HEK293 (cell line): ENCODE measurements around the gene MAML3.
A peak's percentile ranks its signal among the peaks of the same experiment; 100 is the strongest.

Source experiments
- CTCF ChIA-PET: fragments of 350-600 bp; formaldehyde crosslinking; extraction: SDS; loops from one replicate; lab custom pipeline; 2021; ENCODE audit warnings: antibody characterized with exemption; lab: Yijun Ruan, JAX
- POLR2A ChIA-PET: fragments of 300-600 bp; formaldehyde crosslinking; extraction: SDS; loops from one replicate; lab custom pipeline; 2020; ENCODE audit warnings: antibody characterized with exemption, inconsistent platforms; lab: Yijun Ruan, JAX
- H3K27ac ChIP-seq: fragments of 200-500 bp; sonication (Bioruptor generic); 2 replicates; pipeline ENCODE4 v1.5.1; 2014; ENCODE audit warnings: low read depth, low read length, control low read depth, inconsistent platforms; ENCODE audit errors: extremely low read depth
- H3K36me3 ChIP-seq, 2 experiments: fragments of 200-500 bp in 1 of 2; sonication (Bioruptor generic) in 1 of 2; 1 replicate in 1 of 2; 2 replicates in 1 of 2; pipeline ENCODE4 v1.5.1; 2014 to 2017; ENCODE audit warnings: inconsistent platforms in 2 of 2, low read length in 2 of 2; ENCODE audit not compliant: control insufficient read depth in 2 of 2, insufficient read depth in 1 of 2
- H3K4me1 ChIP-seq: fragments of 200-500 bp; sonication (Bioruptor generic); 2 replicates; pipeline ENCODE4 v1.5.1; 2014; ENCODE audit warnings: mild to moderate bottlenecking, low read length, inconsistent platforms; ENCODE audit not compliant: control insufficient read depth, insufficient read depth
- H3K4me3 ChIP-seq: 2 replicates; pipeline ENCODE4 v1.5.1; 2011; ENCODE audit warnings: low read depth, mild to moderate bottlenecking, control low read depth, low read length, moderate library complexity
- H3K9me3 ChIP-seq: fragments of 200-500 bp; sonication (Bioruptor generic); 2 replicates; pipeline ENCODE4 v1.5.1; 2014; ENCODE audit warnings: low read depth, low read length, inconsistent platforms; ENCODE audit not compliant: control insufficient read depth, insufficient read depth
- IKZF3 ChIP-seq: fragments of 450-650 bp; IDR thresholded peaks from 2 replicates; pipeline ENCODE4 v1.5.0; 2018; ENCODE audit warnings: missing biosample characterization, mild to moderate bottlenecking, missing genetic modification characterization, moderate library complexity
- KLF9 ChIP-seq: fragments of 450-650 bp; formaldehyde crosslinking; IDR thresholded peaks from 2 replicates; pipeline ENCODE4 v1.5.1; 2016; ENCODE audit warnings: missing biosample characterization, missing genetic modification characterization, low read depth
- MEIS1 ChIP-seq: sonication (generic); formaldehyde crosslinking; IDR thresholded peaks from 2 replicates; pipeline ENCODE4 v1.8.1; 2022; ENCODE audit warnings: missing genetic modification reagents, mild to moderate bottlenecking, borderline replicate concordance
- OVOL3 ChIP-seq: fragments of 450-650 bp; formaldehyde crosslinking; IDR thresholded peaks from 2 replicates; pipeline ENCODE4 v1.5.1; 2016; ENCODE audit warnings: missing biosample characterization, missing genetic modification characterization
- REPIN1 ChIP-seq: fragments of 450-650 bp; formaldehyde crosslinking; IDR thresholded peaks from 2 replicates; pipeline ENCODE4 v1.5.1; 2017; ENCODE audit warnings: missing biosample characterization, missing genetic modification characterization, low read depth
- SCRT2 ChIP-seq: fragments of 450-650 bp; formaldehyde crosslinking; IDR thresholded peaks from 2 replicates; pipeline ENCODE4 v1.5.1; 2016; ENCODE audit warnings: missing biosample characterization, missing genetic modification characterization
- ZNF114 ChIP-seq: fragments of 450-650 bp; formaldehyde crosslinking; IDR thresholded peaks from 2 replicates; pipeline ENCODE4 v1.5.0; 2017; ENCODE audit warnings: missing biosample characterization, missing genetic modification characterization
- ZNF302 ChIP-seq: fragments of 450-650 bp; formaldehyde crosslinking; IDR thresholded peaks from 2 replicates; pipeline ENCODE4 v1.5.1; 2016; ENCODE audit warnings: missing biosample characterization, missing genetic modification characterization, low read depth
- ZNF335 ChIP-seq: fragments of 450-650 bp; formaldehyde crosslinking; conservative IDR thresholded peaks from 2 replicates; pipeline ENCODE4 v1.5.1; 2016; ENCODE audit warnings: missing biosample characterization, missing genetic modification characterization
- ZNF354C ChIP-seq: fragments of 450-650 bp; formaldehyde crosslinking; IDR thresholded peaks from 2 replicates; pipeline ENCODE4 v1.5.1; 2016; ENCODE audit warnings: missing biosample characterization, missing genetic modification characterization, low read depth, borderline replicate concordance
- ZNF473 ChIP-seq: fragments of 450-650 bp; formaldehyde crosslinking; IDR thresholded peaks from 2 replicates; pipeline ENCODE4 v1.5.1; 2017; ENCODE audit warnings: missing biosample characterization, missing genetic modification characterization
- ZNF610 ChIP-seq: fragments of 450-650 bp; formaldehyde crosslinking; IDR thresholded peaks from 2 replicates; pipeline ENCODE4 v1.5.1; 2016; ENCODE audit warnings: missing biosample characterization, missing genetic modification characterization, borderline replicate concordance
- ZNF777 ChIP-seq: fragments of 450-650 bp; formaldehyde crosslinking; IDR thresholded peaks from 2 replicates; pipeline ENCODE4 v1.5.1; 2017; ENCODE audit warnings: missing biosample characterization, missing genetic modification characterization, borderline replicate concordance
- ZNF785 ChIP-seq: fragments of 450-650 bp; formaldehyde crosslinking; IDR thresholded peaks from 2 replicates; pipeline ENCODE4 v1.5.1; 2016; ENCODE audit warnings: missing biosample characterization, missing genetic modification characterization
- ZSCAN30 ChIP-seq: fragments of 450-650 bp; IDR thresholded peaks from 2 replicates; pipeline ENCODE4 v1.5.1; 2018; ENCODE audit warnings: missing biosample characterization, mild to moderate bottlenecking, missing genetic modification characterization, moderate library complexity
- TF ChIP-seq, protein P1 (sequence below): fragments of 450-650 bp; formaldehyde crosslinking; IDR thresholded peaks from 2 replicates; pipeline ENCODE4 v1.5.1; 2016; ENCODE audit warnings: missing biosample characterization, missing genetic modification characterization, borderline replicate concordance
- TF ChIP-seq, protein P2 (sequence below): fragments of 450-650 bp; formaldehyde crosslinking; IDR thresholded peaks from 2 replicates; pipeline ENCODE4 v1.5.1; 2016; ENCODE audit warnings: missing biosample characterization, missing genetic modification characterization
- TF ChIP-seq, protein P3 (sequence below): fragments of 450-650 bp; formaldehyde crosslinking; IDR thresholded peaks from 2 replicates; pipeline ENCODE4 v1.5.1; 2016; ENCODE audit warnings: missing biosample characterization, missing genetic modification characterization, low read depth
- TF ChIP-seq, protein P4 (sequence below): fragments of 450-650 bp; formaldehyde crosslinking; IDR thresholded peaks from 2 replicates; pipeline ENCODE4 v1.5.1; 2016; ENCODE audit warnings: missing biosample characterization, missing genetic modification characterization
- TF ChIP-seq, protein P5 (sequence below): fragments of 450-650 bp; formaldehyde crosslinking; IDR thresholded peaks from 2 replicates; pipeline ENCODE4 v1.5.1; 2016; ENCODE audit warnings: missing biosample characterization, missing genetic modification characterization
- TF ChIP-seq, protein P6 (sequence below): fragments of 450-650 bp; formaldehyde crosslinking; IDR thresholded peaks from 2 replicates; pipeline ENCODE4 v1.5.1; 2016; ENCODE audit warnings: missing biosample characterization, missing genetic modification characterization

Gene MAML3

DNA sequence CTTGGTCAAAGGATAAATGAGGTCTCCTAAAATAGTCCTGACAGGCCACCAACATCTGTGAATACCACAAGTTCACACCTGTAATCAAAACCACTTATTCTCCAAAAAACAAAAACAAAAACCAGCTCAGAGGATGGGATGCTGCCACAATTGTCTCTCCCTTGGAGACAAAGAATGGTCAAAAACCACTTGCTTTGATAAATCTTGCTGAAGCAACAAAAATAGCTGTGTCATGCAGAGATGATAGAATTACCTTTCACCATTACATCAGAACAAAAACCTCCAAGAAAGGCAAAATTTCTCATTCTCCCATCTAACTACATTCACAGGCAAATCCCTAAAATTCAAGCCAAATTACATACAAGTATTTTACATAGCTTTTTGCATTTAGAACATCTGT is 180.4 kb downstream of the MAML3 start:
- CTCF ChIA-PET, result no interaction called here
- H3K27ac ChIP-seq, result no peak overlapping the region

DNA sequence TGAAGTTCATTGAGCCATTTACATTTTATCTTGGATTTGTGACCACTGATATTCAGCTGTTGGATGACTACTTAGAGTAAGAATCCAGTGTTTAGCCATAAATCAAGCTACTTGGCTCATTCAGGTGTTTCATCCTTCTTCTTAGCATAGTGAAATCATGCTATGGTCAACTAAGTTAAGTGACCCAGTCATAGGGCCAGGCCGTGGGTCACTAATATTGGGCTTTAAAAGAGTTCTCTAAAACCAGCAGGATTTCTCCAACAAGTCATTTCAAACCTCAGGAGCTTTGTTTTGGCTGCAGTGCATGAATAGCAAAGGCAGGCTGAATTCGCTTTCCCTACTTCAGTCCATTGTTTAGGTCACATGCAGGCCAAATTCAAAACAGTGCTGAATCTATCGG is 181.0 kb downstream of the MAML3 start:
- ChIA-PET CTCF (no interaction called here), POLR2A (no interaction called here)
- no peaks in the 10 kb centered on the region for H3K9me3 ChIP-seq
- H3K4me1 ChIP-seq, result peaks cover 3% of the 10 kb centered on the region; the same call in 1 of the 2 replicates
- no peak overlapping the region for H3K4me3 ChIP-seq
- H3K36me3 ChIP-seq, result no peaks in the 10 kb centered on the region
- TF ChIP-seq, protein P1, sequence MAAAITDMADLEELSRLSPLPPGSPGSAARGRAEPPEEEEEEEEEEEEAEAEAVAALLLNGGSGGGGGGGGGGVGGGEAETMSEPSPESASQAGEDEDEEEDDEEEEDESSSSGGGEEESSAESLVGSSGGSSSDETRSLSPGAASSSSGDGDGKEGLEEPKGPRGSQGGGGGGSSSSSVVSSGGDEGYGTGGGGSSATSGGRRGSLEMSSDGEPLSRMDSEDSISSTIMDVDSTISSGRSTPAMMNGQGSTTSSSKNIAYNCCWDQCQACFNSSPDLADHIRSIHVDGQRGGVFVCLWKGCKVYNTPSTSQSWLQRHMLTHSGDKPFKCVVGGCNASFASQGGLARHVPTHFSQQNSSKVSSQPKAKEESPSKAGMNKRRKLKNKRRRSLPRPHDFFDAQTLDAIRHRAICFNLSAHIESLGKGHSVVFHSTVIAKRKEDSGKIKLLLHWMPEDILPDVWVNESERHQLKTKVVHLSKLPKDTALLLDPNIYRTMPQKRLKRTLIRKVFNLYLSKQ (tag by site-specific recombination), result no peak
- no peak for TF ChIP-seq KLF9
- TF ChIP-seq OVOL3, result no peak
- TF ChIP-seq, protein P2, sequence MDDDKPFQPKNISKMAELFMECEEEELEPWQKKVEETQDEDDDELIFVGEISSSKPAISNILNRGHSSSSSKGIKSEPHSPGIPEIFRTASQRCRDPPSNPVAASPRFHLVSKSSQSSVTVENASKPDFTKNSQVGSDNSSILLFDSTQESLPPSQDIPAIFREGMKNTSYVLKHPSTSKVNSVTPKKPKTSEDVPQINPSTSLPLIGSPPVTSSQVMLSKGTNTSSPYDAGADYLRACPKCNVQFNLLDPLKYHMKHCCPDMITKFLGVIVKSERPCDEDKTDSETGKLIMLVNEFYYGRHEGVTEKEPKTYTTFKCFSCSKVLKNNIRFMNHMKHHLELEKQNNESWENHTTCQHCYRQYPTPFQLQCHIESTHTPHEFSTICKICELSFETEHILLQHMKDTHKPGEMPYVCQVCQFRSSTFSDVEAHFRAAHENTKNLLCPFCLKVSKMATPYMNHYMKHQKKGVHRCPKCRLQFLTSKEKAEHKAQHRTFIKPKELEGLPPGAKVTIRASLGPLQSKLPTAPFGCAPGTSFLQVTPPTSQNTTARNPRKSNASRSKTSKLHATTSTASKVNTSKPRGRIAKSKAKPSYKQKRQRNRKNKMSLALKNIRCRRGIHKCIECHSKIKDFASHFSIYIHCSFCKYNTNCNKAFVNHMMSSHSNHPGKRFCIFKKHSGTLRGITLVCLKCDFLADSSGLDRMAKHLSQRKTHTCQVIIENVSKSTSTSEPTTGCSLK (tag by site-specific recombination), result no peak
- TF ChIP-seq MEIS1, result no peak
- TF ChIP-seq, protein P3, sequence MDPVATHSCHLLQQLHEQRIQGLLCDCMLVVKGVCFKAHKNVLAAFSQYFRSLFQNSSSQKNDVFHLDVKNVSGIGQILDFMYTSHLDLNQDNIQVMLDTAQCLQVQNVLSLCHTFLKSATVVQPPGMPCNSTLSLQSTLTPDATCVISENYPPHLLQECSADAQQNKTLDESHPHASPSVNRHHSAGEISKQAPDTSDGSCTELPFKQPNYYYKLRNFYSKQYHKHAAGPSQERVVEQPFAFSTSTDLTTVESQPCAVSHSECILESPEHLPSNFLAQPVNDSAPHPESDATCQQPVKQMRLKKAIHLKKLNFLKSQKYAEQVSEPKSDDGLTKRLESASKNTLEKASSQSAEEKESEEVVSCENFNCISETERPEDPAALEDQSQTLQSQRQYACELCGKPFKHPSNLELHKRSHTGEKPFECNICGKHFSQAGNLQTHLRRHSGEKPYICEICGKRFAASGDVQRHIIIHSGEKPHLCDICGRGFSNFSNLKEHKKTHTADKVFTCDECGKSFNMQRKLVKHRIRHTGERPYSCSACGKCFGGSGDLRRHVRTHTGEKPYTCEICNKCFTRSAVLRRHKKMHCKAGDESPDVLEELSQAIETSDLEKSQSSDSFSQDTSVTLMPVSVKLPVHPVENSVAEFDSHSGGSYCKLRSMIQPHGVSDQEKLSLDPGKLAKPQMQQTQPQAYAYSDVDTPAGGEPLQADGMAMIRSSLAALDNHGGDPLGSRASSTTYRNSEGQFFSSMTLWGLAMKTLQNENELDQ (tag by site-specific recombination), result no peak
- no peak for TF ChIP-seq IKZF3 (tag by site-specific recombination)
- TF ChIP-seq ZNF302 (tag by site-specific recombination), result no peak
- no peak for TF ChIP-seq ZNF354C (tag by site-specific recombination)
- TF ChIP-seq, protein P4, sequence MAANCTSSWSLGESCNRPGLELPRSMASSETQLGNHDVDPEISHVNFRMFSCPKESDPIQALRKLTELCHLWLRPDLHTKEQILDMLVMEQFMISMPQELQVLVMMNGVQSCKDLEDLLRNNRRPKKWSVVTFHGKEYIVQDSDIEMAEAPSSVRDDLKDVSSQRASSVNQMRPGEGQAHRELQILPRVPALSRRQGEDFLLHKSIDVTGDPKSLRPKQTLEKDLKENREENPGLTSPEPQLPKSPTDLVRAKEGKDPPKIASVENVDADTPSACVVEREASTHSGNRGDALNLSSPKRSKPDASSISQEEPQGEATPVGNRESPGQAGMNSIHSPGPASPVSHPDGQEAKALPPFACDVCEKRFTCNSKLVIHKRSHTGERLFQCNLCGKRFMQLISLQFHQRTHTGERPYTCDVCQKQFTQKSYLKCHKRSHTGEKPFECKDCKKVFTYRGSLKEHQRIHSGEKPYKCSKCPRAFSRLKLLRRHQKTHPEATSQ (tag by site-specific recombination), result no peak
- no peak for TF ChIP-seq ZNF610 (tag by site-specific recombination)
- TF ChIP-seq ZNF777 (tag by site-specific recombination), result no peak
- TF ChIP-seq ZNF114 (tag by site-specific recombination), result no peak
- TF ChIP-seq ZNF473 (tag by site-specific recombination), result no peak
- no peak overlapping the region for H3K27ac ChIP-seq

More for the DNA sequence above, 180.4 kb downstream of the MAML3 start:
- TF ChIP-seq SCRT2 (tag by site-specific recombination) (no peak), REPIN1 (tag by site-specific recombination) (no peak), MEIS1 (no peak), ZSCAN30 (tag by site-specific recombination) (no peak), ZNF785 (tag by site-specific recombination) (no peak), ZNF335 (0 out of 2 replicates have a peak, but pooled peaks have one; percentile 33)
- TF ChIP-seq, protein P5, sequence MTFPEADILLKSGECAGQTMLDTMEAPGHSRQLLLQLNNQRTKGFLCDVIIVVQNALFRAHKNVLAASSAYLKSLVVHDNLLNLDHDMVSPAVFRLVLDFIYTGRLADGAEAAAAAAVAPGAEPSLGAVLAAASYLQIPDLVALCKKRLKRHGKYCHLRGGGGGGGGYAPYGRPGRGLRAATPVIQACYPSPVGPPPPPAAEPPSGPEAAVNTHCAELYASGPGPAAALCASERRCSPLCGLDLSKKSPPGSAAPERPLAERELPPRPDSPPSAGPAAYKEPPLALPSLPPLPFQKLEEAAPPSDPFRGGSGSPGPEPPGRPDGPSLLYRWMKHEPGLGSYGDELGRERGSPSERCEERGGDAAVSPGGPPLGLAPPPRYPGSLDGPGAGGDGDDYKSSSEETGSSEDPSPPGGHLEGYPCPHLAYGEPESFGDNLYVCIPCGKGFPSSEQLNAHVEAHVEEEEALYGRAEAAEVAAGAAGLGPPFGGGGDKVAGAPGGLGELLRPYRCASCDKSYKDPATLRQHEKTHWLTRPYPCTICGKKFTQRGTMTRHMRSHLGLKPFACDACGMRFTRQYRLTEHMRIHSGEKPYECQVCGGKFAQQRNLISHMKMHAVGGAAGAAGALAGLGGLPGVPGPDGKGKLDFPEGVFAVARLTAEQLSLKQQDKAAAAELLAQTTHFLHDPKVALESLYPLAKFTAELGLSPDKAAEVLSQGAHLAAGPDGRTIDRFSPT, result no peak
- TF ChIP-seq, protein P6, sequence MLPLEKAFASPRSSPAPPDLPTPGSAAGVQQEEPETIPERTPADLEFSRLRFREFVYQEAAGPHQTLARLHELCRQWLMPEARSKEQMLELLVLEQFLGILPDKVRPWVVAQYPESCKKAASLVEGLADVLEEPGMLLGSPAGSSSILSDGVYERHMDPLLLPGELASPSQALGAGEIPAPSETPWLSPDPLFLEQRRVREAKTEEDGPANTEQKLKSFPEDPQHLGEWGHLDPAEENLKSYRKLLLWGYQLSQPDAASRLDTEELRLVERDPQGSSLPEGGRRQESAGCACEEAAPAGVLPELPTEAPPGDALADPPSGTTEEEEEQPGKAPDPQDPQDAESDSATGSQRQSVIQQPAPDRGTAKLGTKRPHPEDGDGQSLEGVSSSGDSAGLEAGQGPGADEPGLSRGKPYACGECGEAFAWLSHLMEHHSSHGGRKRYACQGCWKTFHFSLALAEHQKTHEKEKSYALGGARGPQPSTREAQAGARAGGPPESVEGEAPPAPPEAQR (tag by site-specific recombination), result no peak
- Histone ChIP-seq H3K9me3 (no peaks in the 10 kb centered on the region), H3K4me3 (no peak overlapping the region), H3K36me3 (no peaks in the 10 kb centered on the region), H3K4me1 (peaks cover 3% of the 10 kb centered on the region; the same call in 1 of the 2 replicates)
- POLR2A ChIA-PET, result no interaction called here
